Activated T-cell treated with anti-CD3 and anti-CD28 coated beads, Interleukin-2, amount 50 U/mL, for 72 hours (primary cell): ENCODE data around the gene CYP3A4. TPM values are rescaled to one million over a fixed set of nuclear protein-coding genes. Genes with fewer than 3 reads are reported as not detected.
"Not testable (repeated sequence)": the region's sequence is repeated elsewhere in the genome, so short reads cannot be mapped to it uniquely, and the experiment has no call there.

Experiments used
- ATAC-seq, 2 donors: fragments of 150-1000 bp; cut with Tn5 transposase; replicated peaks in 1 of 2; 2 replicates each; pipeline ENCODE4 v1.10.0; 2021; ENCODE audit warnings: moderate library complexity in 2 of 2, mild to moderate bottlenecking in 1 of 2
- DNase-seq, 2 donors: peaks; one replicate each; pipeline ENCODE4 v3.0.0; 2021 to 2022; ENCODE audit warnings: mixed read lengths in 1 of 2
- H3K27ac Mint-ChIP-seq: one replicate; pipeline ENCODE4 v1.8.0; 2022; ENCODE audit warnings: mild to moderate bottlenecking, moderate library complexity, mixed read lengths
- H3K27me3 Mint-ChIP-seq: one replicate; pipeline ENCODE4 v1.8.0; 2022; ENCODE audit warnings: low read depth, mixed read lengths
- H3K36me3 Mint-ChIP-seq, 2 donors: one replicate each; pipeline ENCODE4 v1.8.0; 2022; ENCODE audit warnings: mixed read lengths in 2 of 2, mild to moderate bottlenecking in 1 of 2; ENCODE audit not compliant: insufficient read depth in 2 of 2
- H3K4me1 Mint-ChIP-seq: one replicate; pipeline ENCODE4 v1.8.0; 2022; ENCODE audit warnings: low read depth, mixed read lengths
- H3K4me3 Mint-ChIP-seq, 2 donors: one replicate each; pipeline ENCODE4 v1.8.0; 2022; ENCODE audit warnings: mild to moderate bottlenecking in 2 of 2, mixed read lengths in 2 of 2, moderate library complexity in 2 of 2
- H3K9me3 Mint-ChIP-seq, 2 donors: one replicate each; pipeline ENCODE4 v1.8.0; 2022; ENCODE audit warnings: mixed read lengths in 2 of 2
- total RNA-seq, 2 donors: library from RNA; stranded (reverse); gene quantifications; one replicate each; pipeline ENCODE4 v1.2.3, GENCODE V29; 2022

The CYP3A4 gene
- total RNA-seq, 2 donors from 2014 or later, result not detected

DNA sequence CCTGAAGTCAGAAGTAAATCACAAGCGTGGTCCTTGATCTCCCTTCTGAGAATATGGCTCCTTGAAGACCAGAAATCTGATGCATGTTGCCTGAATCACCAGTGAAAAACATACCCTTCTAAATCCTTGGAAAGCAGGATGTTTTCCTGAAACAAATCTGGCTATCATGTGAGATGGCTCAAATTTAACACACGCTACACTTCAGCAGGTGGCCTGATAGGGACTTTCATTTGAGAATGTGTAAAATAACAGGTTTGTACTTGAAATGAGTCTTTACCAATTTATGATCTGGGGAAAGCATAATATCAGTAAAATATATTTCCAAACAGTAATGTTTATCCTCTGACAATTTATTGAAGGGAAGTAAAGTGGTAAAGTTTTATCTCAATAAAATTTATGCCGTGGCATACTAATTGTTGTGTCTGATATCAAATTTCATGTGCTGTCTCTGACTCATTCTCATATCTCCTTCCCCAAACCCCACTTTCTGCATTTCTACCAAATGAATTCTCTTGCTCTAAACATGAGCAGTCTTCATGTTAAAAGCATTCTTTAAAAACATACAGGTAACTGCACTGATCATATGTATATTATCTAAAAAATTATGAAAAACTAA is 17.4 kb downstream of the CYP3A4 start:
- Mint-ChIP-seq H3K27me3 (peaks cover 36% of the 10 kb centered on the region), H3K36me3 (no peaks in the 10 kb centered on the region), H3K27ac (no peak overlapping the region), H3K4me1 (peaks cover 14% of the 10 kb centered on the region), H3K9me3 (peaks cover 0 to 5% of the 10 kb centered on the region in 2 donors), H3K4me3 (no peak overlapping the region)
- DNase-seq, result no peak
- no peak for ATAC-seq

- Mint-ChIP-seq H3K36me3 (no peaks in the 10 kb centered on the region), H3K4me1 (peaks cover 14% of the 10 kb centered on the region), H3K27me3 (peaks cover 16% of the 10 kb centered on the region), H3K4me3 (no peak overlapping the region), H3K9me3 (no peaks in the 10 kb centered on the region), H3K27ac (no peak overlapping the region)
- DNase-seq (no peak), ATAC-seq (no peak)
These were observed 19.5 kb downstream of the CYP3A4 start for GRCh38 chr7:99764478-99764877.

DNA sequence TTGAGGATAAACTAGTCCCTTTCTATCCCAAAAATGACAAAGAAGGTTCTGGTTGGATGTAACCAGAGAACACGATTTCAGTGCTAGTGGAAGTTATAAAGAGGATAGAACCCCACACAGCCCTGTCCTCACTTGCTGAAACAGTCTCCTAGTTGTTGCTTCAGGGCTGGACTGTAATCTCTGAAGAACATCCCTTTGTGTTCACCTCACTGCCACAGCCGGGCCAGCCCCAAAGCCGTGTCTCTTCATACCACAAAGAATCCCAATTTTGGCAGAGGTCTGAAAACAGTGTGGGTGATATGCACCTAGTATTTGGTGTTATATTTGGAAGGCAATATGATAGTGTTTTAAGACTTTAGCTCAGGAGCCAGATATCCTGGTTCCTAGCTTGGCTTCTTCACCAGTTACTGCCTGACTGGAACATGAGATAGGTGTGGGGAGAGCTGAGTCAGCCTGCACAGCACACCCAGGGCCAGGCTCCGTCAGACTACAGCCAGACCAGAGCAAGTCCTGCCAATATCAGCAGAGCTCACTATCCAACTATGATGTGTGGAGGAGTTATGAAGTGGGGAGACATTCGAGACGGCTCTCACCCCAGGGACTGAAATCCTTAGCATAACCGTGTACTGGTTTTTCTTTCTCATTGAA is 21.2 kb downstream of the CYP3A4 start:
- H3K27me3 Mint-ChIP-seq, result peaks cover 11% of the 10 kb centered on the region
- peaks cover 9% of the 10 kb centered on the region for H3K4me1 Mint-ChIP-seq
- no peak overlapping the region for H3K27ac Mint-ChIP-seq
- H3K9me3 Mint-ChIP-seq, result no peaks in the 10 kb centered on the region
- no peak for DNase-seq
- no peaks in the 10 kb centered on the region for H3K36me3 Mint-ChIP-seq
- ATAC-seq, result no peak
- H3K4me3 Mint-ChIP-seq, result no peak overlapping the region

DNA sequence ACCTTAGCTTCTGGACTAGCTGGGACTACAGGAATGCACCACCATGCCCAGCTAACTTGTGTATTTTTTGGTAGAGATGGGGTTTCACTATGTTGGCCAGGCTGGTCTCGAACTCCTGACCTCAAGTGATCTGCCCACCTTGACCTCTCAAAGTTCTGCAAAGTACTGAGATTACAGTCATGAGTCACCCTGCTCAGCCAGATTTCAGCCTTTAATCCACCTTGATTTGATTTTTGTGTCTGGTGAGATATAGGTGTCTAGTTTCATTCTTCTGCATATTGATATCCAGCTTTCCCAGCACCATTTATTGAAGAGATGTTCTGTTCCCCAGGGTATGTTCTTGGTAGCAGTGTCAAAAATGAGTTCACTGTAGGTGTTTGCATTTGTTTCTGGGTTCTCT is 28.9 kb downstream of the CYP3A4 start:
- peaks cover 12% of the 10 kb centered on the region for H3K27me3 Mint-ChIP-seq
- H3K36me3 Mint-ChIP-seq, result no peaks in the 10 kb centered on the region
- H3K27ac Mint-ChIP-seq, result no peak overlapping the region
- H3K4me1 Mint-ChIP-seq, result no peaks in the 10 kb centered on the region
- no peaks in the 10 kb centered on the region for H3K9me3 Mint-ChIP-seq
- ATAC-seq (no peak), DNase-seq (no peak)
- H3K4me3 Mint-ChIP-seq, result no peak overlapping the region

GRCh38 chr7:99752356-99752755 is 31.6 kb downstream of the CYP3A4 start:
- DNase-seq (no peak), ATAC-seq (no peak)
- H3K27me3 Mint-ChIP-seq, result peaks cover 12% of the 10 kb centered on the region
- no peak overlapping the region for H3K4me3 Mint-ChIP-seq
- no peaks in the 10 kb centered on the region for H3K36me3 Mint-ChIP-seq
- H3K9me3 Mint-ChIP-seq, result no peaks in the 10 kb centered on the region
- peaks cover 19% of the 10 kb centered on the region for H3K4me1 Mint-ChIP-seq
- no peak overlapping the region for H3K27ac Mint-ChIP-seq

DNA sequence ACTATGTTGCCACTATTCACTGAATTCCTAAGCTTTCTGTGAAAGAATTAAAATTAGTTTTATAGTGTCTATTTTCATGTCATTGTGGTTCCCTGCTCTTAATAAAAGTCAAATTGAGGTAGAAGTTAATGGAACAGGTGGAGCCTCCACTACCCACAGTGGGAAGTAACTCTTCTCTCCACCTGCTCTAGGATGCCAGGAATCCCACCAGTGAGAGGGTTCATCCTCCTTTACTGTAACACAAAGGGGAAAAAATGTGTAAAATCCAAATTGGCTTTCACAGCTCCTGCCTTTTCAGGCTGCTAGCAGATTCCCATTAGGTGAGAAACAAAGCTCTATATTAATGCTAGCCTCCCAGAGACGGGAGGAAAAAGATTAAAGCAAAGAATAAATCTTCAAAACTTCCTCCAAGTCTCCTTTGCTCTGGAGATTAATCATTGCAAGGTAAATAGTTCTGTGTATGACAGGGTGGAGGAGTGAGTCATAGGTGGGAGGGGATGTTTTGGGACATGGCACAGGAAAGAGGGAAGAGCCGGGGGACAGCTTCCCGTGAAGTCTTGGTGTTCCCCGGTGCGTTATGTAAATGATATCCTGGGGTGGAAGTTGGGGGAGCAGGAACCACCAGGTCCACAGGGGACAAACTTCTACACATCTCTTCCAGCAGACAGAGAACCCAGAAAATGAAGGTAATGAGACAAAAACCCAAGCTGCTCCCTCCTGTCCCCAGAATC is 32.5 kb downstream of the CYP3A4 start:
- H3K27ac Mint-ChIP-seq, H3K36me3 Mint-ChIP-seq, DNase-seq, H3K9me3 Mint-ChIP-seq, ATAC-seq, H3K4me3 Mint-ChIP-seq: not testable (repeated sequence)
- H3K4me1 Mint-ChIP-seq, result peaks cover 19% of the 10 kb centered on the region
- H3K27me3 Mint-ChIP-seq, result peaks cover 12% of the 10 kb centered on the region

GRCh38 chr7:99748846-99749579 is 35.0 kb downstream of the CYP3A4 start:
- DNase-seq, result peak; percentile 23 to 27
- peaks cover 3 to 6% of the 10 kb centered on the region in 2 donors for H3K36me3 Mint-ChIP-seq
- H3K4me3 Mint-ChIP-seq, result peak overlapping the region; percentile 3 to 25
- peaks cover 19% of the 10 kb centered on the region for H3K4me1 Mint-ChIP-seq
- ATAC-seq, result peak; percentile 95 to 97
- peak overlapping the region; percentile 29 for H3K27ac Mint-ChIP-seq
- H3K27me3 Mint-ChIP-seq, result peaks cover 12% of the 10 kb centered on the region
- H3K9me3 Mint-ChIP-seq, result peaks cover 0 to 4% of the 10 kb centered on the region in 2 donors

- not testable (repeated sequence) for H3K27me3 Mint-ChIP-seq, H3K4me3 Mint-ChIP-seq, H3K27ac Mint-ChIP-seq, H3K36me3 Mint-ChIP-seq, DNase-seq, H3K9me3 Mint-ChIP-seq, ATAC-seq
- peaks cover 19% of the 10 kb centered on the region for H3K4me1 Mint-ChIP-seq
These were observed 37.1 kb downstream of the CYP3A4 start for GRCh38 chr7:99746915-99747314.

GRCh38 chr7:99745395-99745794 is 38.6 kb downstream of the CYP3A4 start:
- peaks cover 29% of the 10 kb centered on the region for H3K4me1 Mint-ChIP-seq
- H3K36me3 Mint-ChIP-seq, H3K4me3 Mint-ChIP-seq, H3K27ac Mint-ChIP-seq, ATAC-seq, H3K9me3 Mint-ChIP-seq, H3K27me3 Mint-ChIP-seq, DNase-seq: not testable (repeated sequence)

DNA sequence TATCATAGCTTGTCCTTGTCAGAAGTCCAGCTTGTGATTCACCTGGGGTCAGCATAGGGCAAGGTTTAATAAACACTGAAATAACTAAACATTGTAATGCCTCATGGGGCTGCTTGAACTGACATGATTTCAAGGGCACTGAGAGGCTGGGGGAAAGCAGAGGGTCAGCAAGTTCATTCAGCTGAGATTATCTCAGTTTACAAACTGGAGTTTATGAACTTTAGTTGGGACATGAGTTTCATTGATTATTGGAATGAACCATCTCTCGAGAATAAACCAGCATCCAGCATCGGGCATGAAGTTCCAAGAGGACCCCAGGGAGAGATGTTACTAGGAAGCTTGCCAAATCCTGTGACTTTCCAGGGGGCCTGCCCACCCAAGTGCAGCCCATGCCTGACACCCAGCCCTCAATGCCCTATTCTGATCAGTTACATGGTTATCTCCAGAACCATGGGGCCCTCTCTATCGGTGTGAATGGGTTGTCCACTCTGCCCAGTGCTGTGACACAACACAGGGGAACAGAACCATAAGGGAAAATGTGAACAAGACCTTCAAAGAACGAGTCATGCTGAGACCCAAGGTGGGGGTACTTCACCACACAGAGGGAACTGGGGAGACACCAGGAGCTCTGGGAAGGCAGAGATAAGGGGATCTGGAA is 41.1 kb downstream of the CYP3A4 start:
- peaks cover 26% of the 10 kb centered on the region for H3K4me1 Mint-ChIP-seq
- DNase-seq, result no peak
- no peak overlapping the region for H3K27ac Mint-ChIP-seq

GRCh38 chr7:99741441-99741795 is 42.6 kb downstream of the CYP3A4 start:
- H3K9me3 Mint-ChIP-seq, result peaks cover 0 to 7% of the 10 kb centered on the region in 2 donors
- no peak overlapping the region for H3K27ac Mint-ChIP-seq
- H3K36me3 Mint-ChIP-seq, result peaks cover 9 to 10% of the 10 kb centered on the region in 2 donors
- no peak for DNase-seq
- no peaks in the 10 kb centered on the region for H3K27me3 Mint-ChIP-seq
- no peak overlapping the region for H3K4me3 Mint-ChIP-seq
- no peak for ATAC-seq
- H3K4me1 Mint-ChIP-seq, result peaks cover 23% of the 10 kb centered on the region

More for the DNA sequence above, 41.1 kb downstream of the CYP3A4 start:
- Mint-ChIP-seq H3K27me3 (no peaks in the 10 kb centered on the region), H3K36me3 (peaks cover 9 to 13% of the 10 kb centered on the region in 2 donors), H3K9me3 (peaks cover 0 to 7% of the 10 kb centered on the region in 2 donors), H3K4me3 (no peak overlapping the region)
- ATAC-seq, result no peak

- ATAC-seq (peak; percentile 79 to 83), DNase-seq (no peak)
- H3K4me1 Mint-ChIP-seq, result peaks cover 23% of the 10 kb centered on the region
- no peaks in the 10 kb centered on the region for H3K27me3 Mint-ChIP-seq
- peaks cover 0 to 7% of the 10 kb centered on the region in 2 donors for H3K9me3 Mint-ChIP-seq
- peaks cover 9 to 10% of the 10 kb centered on the region in 2 donors for H3K36me3 Mint-ChIP-seq
- H3K4me3 Mint-ChIP-seq, result peak overlapping the region in 1 of 2 donors; percentile 30
- H3K27ac Mint-ChIP-seq, result peak overlapping the region; percentile 61
These were observed 43.2 kb downstream of the CYP3A4 start for GRCh38 chr7:99740573-99741440.
